ENCODE data around the gene DIAPH3. TPM values are rescaled to one million over a fixed set of nuclear protein-coding genes. Genes with fewer than 3 reads are reported as not detected.

Gene DIAPH3
- total RNA-seq, 2 experiments from 2014 or later = 0.08 to 0.11 TPM

DNA sequence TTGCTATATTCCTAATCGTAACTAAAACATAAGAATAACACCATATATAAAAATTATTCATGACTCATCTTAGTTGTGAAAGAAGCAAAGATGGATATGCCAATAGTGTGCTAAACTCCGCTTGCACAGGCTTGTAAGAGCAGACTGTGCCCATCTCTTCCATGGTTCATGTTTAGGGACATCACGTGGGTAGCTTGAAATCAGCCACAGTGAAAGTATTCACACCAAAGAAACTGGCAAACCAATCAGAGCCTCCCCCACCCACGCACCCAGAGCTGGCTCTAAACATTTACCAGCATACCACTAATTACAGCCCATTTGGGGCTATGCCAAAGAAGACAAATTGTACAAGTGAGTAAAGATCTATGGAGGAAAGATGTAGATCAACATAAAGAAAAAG, 147.5 kb downstream of the DIAPH3 start:
- ChIA-PET CTCF (no interaction called here), POLR2A (no interaction called here)
- Mint-ChIP-seq H3K27ac (no peak overlapping the region), H3K36me3 (ENCODE audit: low read depth) (no peaks in the 10 kb centered on the region), H3K4me1 (ENCODE audit: low read depth) (peaks cover 17% of the 10 kb centered on the region), H3K27me3 (no peaks in the 10 kb centered on the region), H3K4me3 (no peak overlapping the region), H3K9me3 (no peaks in the 10 kb centered on the region)
- no peaks in the 10 kb centered on the region for H3K27me3 ChIP-seq (ENCODE audit: control insufficient read depth in 1 of 2, insufficient read depth in 2 of 2, low read length in 2 of 2)
- TF ChIP-seq, protein P1, sequence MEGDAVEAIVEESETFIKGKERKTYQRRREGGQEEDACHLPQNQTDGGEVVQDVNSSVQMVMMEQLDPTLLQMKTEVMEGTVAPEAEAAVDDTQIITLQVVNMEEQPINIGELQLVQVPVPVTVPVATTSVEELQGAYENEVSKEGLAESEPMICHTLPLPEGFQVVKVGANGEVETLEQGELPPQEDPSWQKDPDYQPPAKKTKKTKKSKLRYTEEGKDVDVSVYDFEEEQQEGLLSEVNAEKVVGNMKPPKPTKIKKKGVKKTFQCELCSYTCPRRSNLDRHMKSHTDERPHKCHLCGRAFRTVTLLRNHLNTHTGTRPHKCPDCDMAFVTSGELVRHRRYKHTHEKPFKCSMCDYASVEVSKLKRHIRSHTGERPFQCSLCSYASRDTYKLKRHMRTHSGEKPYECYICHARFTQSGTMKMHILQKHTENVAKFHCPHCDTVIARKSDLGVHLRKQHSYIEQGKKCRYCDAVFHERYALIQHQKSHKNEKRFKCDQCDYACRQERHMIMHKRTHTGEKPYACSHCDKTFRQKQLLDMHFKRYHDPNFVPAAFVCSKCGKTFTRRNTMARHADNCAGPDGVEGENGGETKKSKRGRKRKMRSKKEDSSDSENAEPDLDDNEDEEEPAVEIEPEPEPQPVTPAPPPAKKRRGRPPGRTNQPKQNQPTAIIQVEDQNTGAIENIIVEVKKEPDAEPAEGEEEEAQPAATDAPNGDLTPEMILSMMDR (IDR thresholded peaks at IDR 0.05) = no peak
- intact Hi-C loops (cut with DNase I, micrococcal nuclease) = no loop called here
- H3K27ac ChIP-seq (ENCODE audit: low read depth in 1 of 2, low read length in 2 of 2) = no peak overlapping the region
- no peaks in the 10 kb centered on the region for H3K9me3 ChIP-seq (ENCODE audit: control insufficient read depth in 1 of 2, insufficient read depth in 1 of 2, low read length in 2 of 2)
- no peaks in the 10 kb centered on the region for H3K4me1 ChIP-seq (ENCODE audit: insufficient read depth, low read length)
- ATAC-seq (ENCODE audit: poor library complexity) (no peak), DNase-seq (no peak)
- H3K36me3 ChIP-seq (ENCODE audit: insufficient read depth, low read length) = no peaks in the 10 kb centered on the region
- H3K4me3 ChIP-seq (ENCODE audit: low read length) = no peak overlapping the region

DNA sequence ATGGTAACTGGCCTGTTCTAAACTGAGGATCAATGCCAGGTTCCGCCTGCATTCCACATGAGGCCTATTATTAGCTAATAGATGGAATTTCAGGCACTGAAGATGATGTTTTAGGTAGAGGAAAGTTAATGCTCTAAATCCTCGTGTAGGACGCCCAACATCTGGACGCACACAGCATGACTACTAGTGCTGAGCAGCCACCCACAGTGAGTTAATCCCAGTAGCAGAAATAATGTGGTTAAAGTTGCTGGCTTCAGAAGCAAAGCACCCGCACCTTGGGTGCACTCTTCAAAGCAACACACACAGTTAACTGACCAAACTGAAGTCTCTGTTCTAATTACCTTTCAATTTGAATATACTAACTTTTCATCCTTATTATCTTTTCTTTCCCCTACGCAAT, 150.6 kb downstream of the DIAPH3 start:
- Histone ChIP-seq H3K27ac (ENCODE audit: low read depth in 1 of 2, low read length in 2 of 2) (no peak overlapping the region), H3K27me3 (ENCODE audit: control insufficient read depth in 1 of 2, insufficient read depth in 2 of 2, low read length in 2 of 2) (no peaks in the 10 kb centered on the region), H3K36me3 (ENCODE audit: insufficient read depth, low read length) (no peaks in the 10 kb centered on the region), H3K9me3 (ENCODE audit: control insufficient read depth in 1 of 2, insufficient read depth in 1 of 2, low read length in 2 of 2) (no peaks in the 10 kb centered on the region), H3K4me1 (ENCODE audit: insufficient read depth, low read length) (no peaks in the 10 kb centered on the region), H3K4me3 (ENCODE audit: low read length) (no peak overlapping the region)
- no peaks in the 10 kb centered on the region for H3K36me3 Mint-ChIP-seq (ENCODE audit: low read depth)
- no peak overlapping the region for H3K27ac Mint-ChIP-seq
- no peaks in the 10 kb centered on the region for H3K9me3 Mint-ChIP-seq
- DNase-seq (no peak), ATAC-seq (ENCODE audit: poor library complexity) (no peak)
- H3K4me1 Mint-ChIP-seq (ENCODE audit: low read depth) = no peaks in the 10 kb centered on the region
- H3K4me3 Mint-ChIP-seq = no peak overlapping the region
- ChIA-PET CTCF (no interaction called here), POLR2A (no interaction called here)
- no peaks in the 10 kb centered on the region for H3K27me3 Mint-ChIP-seq
- TF ChIP-seq, protein P1 (IDR thresholded peaks at IDR 0.05) = no peak
- intact Hi-C loops (cut with DNase I, micrococcal nuclease) = no loop called here

DNA sequence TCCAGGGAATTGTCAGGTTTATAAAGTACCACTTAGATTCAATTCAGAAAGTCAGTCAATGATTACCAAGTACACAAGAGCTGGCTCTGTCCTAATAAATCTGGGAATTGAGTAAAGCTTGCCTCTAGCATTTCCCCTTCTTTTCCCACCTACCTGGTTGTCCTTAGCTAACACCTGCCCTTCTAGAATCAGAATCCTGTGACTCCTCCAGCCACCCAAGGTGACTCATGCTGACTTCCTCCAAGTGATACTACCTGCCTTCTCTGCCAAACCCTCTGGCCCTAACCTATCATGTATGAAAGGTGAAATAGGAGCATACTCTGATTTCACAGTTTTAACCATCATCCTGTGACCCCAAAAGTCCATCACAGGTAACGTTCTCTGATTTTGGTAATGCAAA, 151.2 kb downstream of the DIAPH3 start:
- ATAC-seq (ENCODE audit: poor library complexity) (no peak), DNase-seq (no peak)
- intact Hi-C loops (cut with DNase I, micrococcal nuclease) = no loop called here
- no peaks in the 10 kb centered on the region for H3K9me3 ChIP-seq (ENCODE audit: control insufficient read depth in 1 of 2, insufficient read depth in 1 of 2, low read length in 2 of 2)
- H3K27ac ChIP-seq (ENCODE audit: low read depth in 1 of 2, low read length in 2 of 2) = no peak overlapping the region
- no peaks in the 10 kb centered on the region for H3K27me3 ChIP-seq (ENCODE audit: control insufficient read depth in 1 of 2, insufficient read depth in 2 of 2, low read length in 2 of 2)
- Mint-ChIP-seq H3K9me3 (no peaks in the 10 kb centered on the region), H3K27ac (no peak overlapping the region), H3K4me3 (no peak overlapping the region), H3K36me3 (ENCODE audit: low read depth) (no peaks in the 10 kb centered on the region), H3K4me1 (ENCODE audit: low read depth) (no peaks in the 10 kb centered on the region), H3K27me3 (no peaks in the 10 kb centered on the region)
- H3K4me3 ChIP-seq (ENCODE audit: low read length) = no peak overlapping the region
- TF ChIP-seq, protein P1 (IDR thresholded peaks at IDR 0.05) = no peak
- no peaks in the 10 kb centered on the region for H3K36me3 ChIP-seq (ENCODE audit: insufficient read depth, low read length)
- no peaks in the 10 kb centered on the region for H3K4me1 ChIP-seq (ENCODE audit: insufficient read depth, low read length)
- ChIA-PET POLR2A (no interaction called here), CTCF (no interaction called here)

Data from CD4-positive, alpha-beta T cell (primary cell).